Neuronal stem cell (in vitro differentiated cells): ENCODE measurements around the gene H19.

Experiments used
- DNase-seq: peaks from one replicate; pipeline ENCODE4 v3.0.0-alpha.2; 2013; ENCODE audit warnings: low spot score
- H2AFZ ChIP-seq: one replicate; pipeline ENCODE4 v1.6.1; 2013; ENCODE audit warnings: mild to moderate bottlenecking, low read length, inconsistent platforms
- H2AK5ac ChIP-seq: 2 replicates; pipeline ENCODE4 v1.6.1; 2013; ENCODE audit warnings: low read depth, mild to moderate bottlenecking, inconsistent platforms, low read length, moderate library complexity, mixed read lengths
- H2BK120ac ChIP-seq: 2 replicates; pipeline ENCODE4 v1.6.1; 2013; ENCODE audit warnings: low read depth, mild to moderate bottlenecking, inconsistent platforms, low read length, moderate library complexity, mixed read lengths
- H2BK12ac ChIP-seq: one replicate; pipeline ENCODE4 v1.6.1; 2013; ENCODE audit warnings: low read length, inconsistent platforms
- H2BK15ac ChIP-seq: 2 replicates; pipeline ENCODE4 v1.6.1; 2013; ENCODE audit warnings: mild to moderate bottlenecking, low read length, inconsistent platforms, mixed read lengths
- H2BK5ac ChIP-seq: one replicate; pipeline ENCODE4 v1.6.1; 2013; ENCODE audit warnings: inconsistent platforms, mild to moderate bottlenecking, low read length, moderate library complexity
- H3K14ac ChIP-seq: one replicate; pipeline ENCODE4 v1.6.1; 2013; ENCODE audit warnings: low read length, inconsistent platforms
- H3K18ac ChIP-seq: 2 replicates; pipeline ENCODE4 v1.6.1; 2013; ENCODE audit warnings: low read length, inconsistent platforms
- H3K23ac ChIP-seq: 2 replicates; pipeline ENCODE4 v1.6.1; 2013; ENCODE audit warnings: low read depth, mild to moderate bottlenecking, mixed read lengths, low read length, inconsistent platforms; ENCODE audit not compliant: poor library complexity
- H3K27ac ChIP-seq: replicated peaks from 3 replicates; pipeline ENCODE4 v1.5.1; 2013; ENCODE audit warnings: low read length, inconsistent platforms
- H3K27me3 ChIP-seq, 3 experiments: 2 replicates each; pipeline ENCODE4 v1.6.1; 2013; ENCODE audit warnings: low read length in 3 of 3, mild to moderate bottlenecking in 2 of 3, inconsistent platforms in 1 of 3, low read depth in 1 of 3, mixed read lengths in 1 of 3, moderate library complexity in 1 of 3; ENCODE audit not compliant: control insufficient read depth in 3 of 3, insufficient read depth in 3 of 3
- H3K36me3 ChIP-seq, 2 donors: replicated peaks in 1 of 2; 2 replicates each; pipeline ENCODE4 v1.6.1; 2013; ENCODE audit warnings: low read length in 2 of 2; ENCODE audit not compliant: control insufficient read depth in 2 of 2, insufficient read depth in 2 of 2
- H3K4ac ChIP-seq: 2 replicates; pipeline ENCODE4 v1.6.1; 2013; ENCODE audit warnings: inconsistent platforms, mild to moderate bottlenecking, low read length, moderate library complexity
- H3K4me1 ChIP-seq, 2 donors: 1 replicate in 1 of 2; 2 replicates in 1 of 2; pipeline ENCODE4 v1.6.1; 2013; ENCODE audit warnings: low read length in 2 of 2, low read depth in 1 of 2; ENCODE audit not compliant: control insufficient read depth in 2 of 2, insufficient read depth in 1 of 2
- H3K4me2 ChIP-seq: one replicate; pipeline ENCODE4 v1.6.1; 2013; ENCODE audit warnings: mild to moderate bottlenecking, low read length, inconsistent platforms; ENCODE audit not compliant: insufficient read depth, poor library complexity, severe bottlenecking
- H3K4me3 ChIP-seq, 2 donors: 2 replicates each; pipeline ENCODE4 v1.5.1; 2013; ENCODE audit warnings: low read length in 2 of 2, mild to moderate bottlenecking in 2 of 2, inconsistent platforms in 1 of 2, moderate library complexity in 1 of 2
- H3K79me1 ChIP-seq: one replicate; pipeline ENCODE4 v1.6.1; 2013; ENCODE audit warnings: low read depth, mild to moderate bottlenecking, inconsistent platforms, low read length, moderate library complexity
- H3K9ac ChIP-seq: one replicate; pipeline ENCODE4 v1.6.1; 2013; ENCODE audit warnings: mild to moderate bottlenecking, low read depth, low read length, inconsistent platforms; ENCODE audit not compliant: poor library complexity
- H3K9me3 ChIP-seq, 2 donors: replicated peaks in 1 of 2; 2 replicates each; pipeline versions ENCODE3 to v1.6.1; 2013; ENCODE audit warnings: low read length in 2 of 2, mild to moderate bottlenecking in 2 of 2, inconsistent platforms in 1 of 2, low read depth in 1 of 2, mixed read lengths in 1 of 2, moderate library complexity in 1 of 2; ENCODE audit not compliant: control insufficient read depth in 2 of 2, insufficient read depth in 1 of 2
- H4K8ac ChIP-seq: one replicate; pipeline ENCODE4 v1.6.1; 2013; ENCODE audit warnings: low read depth, mild to moderate bottlenecking, inconsistent platforms, low read length, moderate library complexity
- H4K91ac ChIP-seq: one replicate; pipeline ENCODE4 v1.6.1; 2013; ENCODE audit warnings: low read length, low read depth, mild to moderate bottlenecking, inconsistent platforms; ENCODE audit not compliant: poor library complexity
- WGBS, 2 donors: extraction: QIAGEN DNeasy Blood & Tissue Kit; methylation state at CpG; one replicate each; pipeline ENCODE4 v1.1.7; 2013; ENCODE audit warnings: missing lambda C conversion rate in 2 of 2, mixed read lengths in 1 of 2; ENCODE audit not compliant: insufficient read length in 2 of 2, insufficient replicate concordance in 1 of 2; ENCODE audit errors: extremely low coverage in 2 of 2; 5-methylcytosine and 5-hydroxymethylcytosine counted together

Gene H19

GRCh38 chr11:1992111-1992510 lies 5.5 kb downstream of the H19 start:
- no peak for DNase-seq
- no peak overlapping the region for H4K8ac ChIP-seq
- no CpG with 5 or more reads among the region's 26 CpGs for WGBS, 2 donors

GRCh38 chr11:1990872-1991578 lies 6.6 kb downstream of the H19 start:
- H2AFZ ChIP-seq: no peak overlapping the region
- H2BK120ac ChIP-seq: no peak overlapping the region
- DNase-seq: no peak
- H3K18ac ChIP-seq: no peak overlapping the region
- no peak overlapping the region for H3K14ac ChIP-seq
- no peaks in the 10 kb centered on the region for H3K36me3 ChIP-seq
- H4K8ac ChIP-seq: no peak overlapping the region
- no peak overlapping the region for H3K9ac ChIP-seq
- H3K4me2 ChIP-seq: no peak overlapping the region
- no peaks in the 10 kb centered on the region for H3K27me3 ChIP-seq
- H4K91ac ChIP-seq: no peak overlapping the region
- H3K9me3 ChIP-seq: no peaks in the 10 kb centered on the region
- H3K23ac ChIP-seq: no peak overlapping the region
- H2AK5ac ChIP-seq: no peak overlapping the region
- no peaks in the 10 kb centered on the region for H3K79me1 ChIP-seq
- no peak overlapping the region for H2BK15ac ChIP-seq
- no peak overlapping the region for H3K27ac ChIP-seq
- H2BK12ac ChIP-seq: no peak overlapping the region
- H2BK5ac ChIP-seq: no peak overlapping the region
- H3K4me1 ChIP-seq: no peaks in the 10 kb centered on the region
- H3K4ac ChIP-seq: no peak overlapping the region
- no CpG with 5 or more reads among the region's 29 CpGs for WGBS, 2 donors
- no peak overlapping the region for H3K4me3 ChIP-seq

More at GRCh38 chr11:1992111-1992510, 5.5 kb downstream of the H19 start:
- H3K27ac ChIP-seq: no peak overlapping the region
- no peak overlapping the region for H2BK120ac ChIP-seq
- no peak overlapping the region for H3K4me3 ChIP-seq
- H2BK5ac ChIP-seq: no peak overlapping the region
- no peak overlapping the region for H2AK5ac ChIP-seq
- no peak overlapping the region for H2BK15ac ChIP-seq
- H4K91ac ChIP-seq: no peak overlapping the region
- no peak overlapping the region for H3K9ac ChIP-seq
- H3K9me3 ChIP-seq: no peaks in the 10 kb centered on the region
- H3K4me2 ChIP-seq: no peak overlapping the region
- H3K36me3 ChIP-seq: no peaks in the 10 kb centered on the region
- H3K4me1 ChIP-seq: no peaks in the 10 kb centered on the region
- no peak overlapping the region for H2AFZ ChIP-seq
- H3K23ac ChIP-seq: no peak overlapping the region
- no peak overlapping the region for H2BK12ac ChIP-seq
- no peaks in the 10 kb centered on the region for H3K79me1 ChIP-seq
- H3K14ac ChIP-seq: no peak overlapping the region
- no peak overlapping the region for H3K4ac ChIP-seq
- no peak overlapping the region for H3K18ac ChIP-seq
- no peaks in the 10 kb centered on the region for H3K27me3 ChIP-seq

- no peak overlapping the region for H4K91ac ChIP-seq
- H3K27me3 ChIP-seq: no peaks in the 10 kb centered on the region
- no peak overlapping the region for H2BK5ac ChIP-seq
- H2BK12ac ChIP-seq: no peak overlapping the region
- H2AFZ ChIP-seq: no peak overlapping the region
- no peak overlapping the region for H3K18ac ChIP-seq
- no peak overlapping the region for H3K14ac ChIP-seq
- no peak overlapping the region for H3K4ac ChIP-seq
- no peak overlapping the region for H3K23ac ChIP-seq
- no peak overlapping the region for H2BK15ac ChIP-seq
- DNase-seq: no peak
- no peak overlapping the region for H3K4me2 ChIP-seq
- no CpG with 5 or more reads among the region's 15 CpGs for WGBS, 2 donors
- H3K36me3 ChIP-seq: no peaks in the 10 kb centered on the region
- H4K8ac ChIP-seq: no peak overlapping the region
- H3K9ac ChIP-seq: no peak overlapping the region
- H3K9me3 ChIP-seq: no peaks in the 10 kb centered on the region
- no peaks in the 10 kb centered on the region for H3K79me1 ChIP-seq
- H2AK5ac ChIP-seq: no peak overlapping the region
- H3K4me1 ChIP-seq: no peaks in the 10 kb centered on the region
- no peak overlapping the region for H2BK120ac ChIP-seq
- H3K4me3 ChIP-seq: no peak overlapping the region
- H3K27ac ChIP-seq: no peak overlapping the region
Measured at GRCh38 chr11:1989953-1990352, 7.7 kb downstream of the H19 start.

- no peaks in the 10 kb centered on the region for H3K27me3 ChIP-seq
- no peak overlapping the region for H2AK5ac ChIP-seq
- no peak overlapping the region for H3K4me2 ChIP-seq
- WGBS, 2 donors: no CpG with 5 or more reads among the region's 24 CpGs
- no peak overlapping the region for H2BK15ac ChIP-seq
- H2BK12ac ChIP-seq: no peak overlapping the region
- no peak overlapping the region for H3K23ac ChIP-seq
- H3K14ac ChIP-seq: no peak overlapping the region
- no peak overlapping the region for H3K4me3 ChIP-seq
- H4K8ac ChIP-seq: no peak overlapping the region
- H2AFZ ChIP-seq: no peak overlapping the region
- no peaks in the 10 kb centered on the region for H3K36me3 ChIP-seq
- H3K27ac ChIP-seq: no peak overlapping the region
- H3K79me1 ChIP-seq: no peaks in the 10 kb centered on the region
- no peak overlapping the region for H3K18ac ChIP-seq
- H3K9ac ChIP-seq: no peak overlapping the region
- H2BK5ac ChIP-seq: no peak overlapping the region
- H3K4me1 ChIP-seq: no peaks in the 10 kb centered on the region
- H4K91ac ChIP-seq: no peak overlapping the region
- H3K4ac ChIP-seq: no peak overlapping the region
- no peak for DNase-seq
- H2BK120ac ChIP-seq: no peak overlapping the region
- H3K9me3 ChIP-seq: no peaks in the 10 kb centered on the region
Measured at GRCh38 chr11:1988667-1989317, 8.8 kb downstream of the H19 start.
